Trophoblast cell (in vitro differentiated cells and primary cell): ENCODE data around the gene KCNC4.

Experiments
- DNase-seq, 2 donors: peaks; one replicate each; pipeline ENCODE4 v3.0.0-alpha.2; 2016
- H2AFZ ChIP-seq: 2 replicates; pipeline ENCODE4 v1.6.1; 2013; ENCODE audit warnings: low read length, moderate library complexity, mild to moderate bottlenecking; ENCODE audit not compliant: insufficient read depth, poor library complexity
- H2AK5ac ChIP-seq: 2 replicates; pipeline ENCODE4 v1.6.1; 2013; ENCODE audit warnings: mild to moderate bottlenecking, low read length
- H2BK120ac ChIP-seq: 2 replicates; pipeline ENCODE4 v1.6.1; 2013; ENCODE audit warnings: low read length, mild to moderate bottlenecking, moderate library complexity; ENCODE audit not compliant: insufficient read depth, poor library complexity
- H2BK12ac ChIP-seq: 2 replicates; pipeline ENCODE4 v1.6.1; 2013; ENCODE audit warnings: mild to moderate bottlenecking, low read length, moderate library complexity
- H2BK5ac ChIP-seq: 2 replicates; pipeline ENCODE4 v1.6.1; 2013; ENCODE audit warnings: low read length, low read depth, moderate library complexity, mild to moderate bottlenecking; ENCODE audit not compliant: poor library complexity
- H3K14ac ChIP-seq: 2 replicates; pipeline ENCODE4 v1.6.1; 2013; ENCODE audit warnings: mild to moderate bottlenecking, low read length
- H3K18ac ChIP-seq: 2 replicates; pipeline ENCODE4 v1.6.1; 2013; ENCODE audit warnings: mild to moderate bottlenecking, low read length
- H3K23ac ChIP-seq: 2 replicates; pipeline ENCODE4 v1.6.1; 2013; ENCODE audit warnings: low read length
- H3K27ac ChIP-seq: 2 replicates; pipeline ENCODE4 v1.5.1; 2013; ENCODE audit warnings: low read depth, mild to moderate bottlenecking, inconsistent platforms, low read length, moderate library complexity
- H3K27me3 ChIP-seq: 2 replicates; pipeline ENCODE4 v1.6.1; 2013; ENCODE audit warnings: inconsistent platforms, mild to moderate bottlenecking, low read length, moderate library complexity; ENCODE audit not compliant: insufficient read depth
- H3K36me3 ChIP-seq, 2 experiments: 1 replicate in 1 of 2; 2 replicates in 1 of 2; pipeline ENCODE4 v1.6.1; 2013; ENCODE audit warnings: low read length in 2 of 2, mild to moderate bottlenecking in 2 of 2, moderate library complexity in 1 of 2; ENCODE audit not compliant: insufficient read depth in 2 of 2, control insufficient read depth in 1 of 2
- H3K4ac ChIP-seq: 2 replicates; pipeline ENCODE4 v1.6.1; 2013; ENCODE audit warnings: low read depth, mild to moderate bottlenecking, low read length, moderate library complexity
- H3K4me1 ChIP-seq, 2 experiments: 1 replicate in 1 of 2; 2 replicates in 1 of 2; pipeline ENCODE4 v1.6.1; 2013; ENCODE audit warnings: low read length in 2 of 2, mild to moderate bottlenecking in 2 of 2, moderate library complexity in 1 of 2; ENCODE audit not compliant: insufficient read depth in 2 of 2, control insufficient read depth in 1 of 2
- H3K4me2 ChIP-seq: 2 replicates; pipeline ENCODE4 v1.6.1; 2013; ENCODE audit warnings: inconsistent platforms, mild to moderate bottlenecking, low read length, moderate library complexity
- H3K4me3 ChIP-seq: 2 replicates; pipeline ENCODE4 v1.5.1; 2013; ENCODE audit warnings: mild to moderate bottlenecking, low read depth, low read length, inconsistent platforms
- H3K79me1 ChIP-seq: one replicate; pipeline ENCODE4 v1.6.1; 2013; ENCODE audit warnings: low read length
- H3K79me2 ChIP-seq: 2 replicates; pipeline ENCODE4 v1.6.1; 2013; ENCODE audit warnings: low read length, mild to moderate bottlenecking; ENCODE audit not compliant: control insufficient read depth, insufficient read depth, poor library complexity
- H3K9ac ChIP-seq: 2 replicates; pipeline ENCODE4 v1.6.1; 2013; ENCODE audit warnings: mild to moderate bottlenecking, low read length
- H3K9me3 ChIP-seq: 2 replicates; pipeline ENCODE4 v1.6.1; 2013; ENCODE audit warnings: low read depth, mild to moderate bottlenecking, control low read depth, inconsistent platforms, low read length; ENCODE audit not compliant: insufficient read depth
- H4K12ac ChIP-seq: 2 replicates; pipeline ENCODE4 v1.6.1; 2013; ENCODE audit warnings: low read depth, mild to moderate bottlenecking, low read length, moderate library complexity
- H4K8ac ChIP-seq: 2 replicates; pipeline ENCODE4 v1.6.1; 2013; ENCODE audit warnings: low read depth, mild to moderate bottlenecking, low read length, moderate library complexity
- H4K91ac ChIP-seq: one replicate; pipeline ENCODE4 v1.6.1; 2013; ENCODE audit warnings: low read depth, mild to moderate bottlenecking, low read length, moderate library complexity
- WGBS: extraction: QIAGEN DNeasy Blood & Tissue Kit; methylation state at CpG from one replicate; pipeline ENCODE4 v1.1.7; 2013; ENCODE audit warnings: missing lambda C conversion rate; ENCODE audit not compliant: insufficient read length, insufficient coverage; ENCODE audit errors: extremely low coverage; 5-methylcytosine and 5-hydroxymethylcytosine counted together

The KCNC4 gene

DNA sequence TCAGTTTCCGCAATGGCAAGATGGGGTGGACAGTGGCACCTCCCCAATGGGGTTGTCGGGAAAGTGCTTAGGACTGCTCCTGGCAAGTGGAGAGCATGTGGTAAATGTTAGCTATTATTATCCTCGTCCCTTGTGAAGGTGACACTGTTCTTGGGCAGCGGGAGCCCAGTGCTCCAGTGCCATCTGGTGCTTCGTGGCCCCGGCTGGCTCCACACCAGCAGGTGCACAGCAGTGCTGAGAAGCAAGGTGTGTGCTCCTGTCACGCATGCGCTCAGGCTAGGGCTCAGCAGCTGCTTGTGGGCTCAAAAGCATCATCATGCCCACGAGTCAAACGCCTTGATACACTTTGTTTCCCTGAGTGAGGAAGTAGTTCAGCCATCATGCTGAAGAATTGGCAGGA lies 24.9 kb upstream of the KCNC4 start:
- no CpG with 5 or more reads among the region's 10 CpGs for WGBS
- Histone ChIP-seq H3K23ac (no peak overlapping the region), H3K9me3 (peaks cover 2% of the 10 kb centered on the region), H3K27ac (no peak overlapping the region), H3K9ac (no peak overlapping the region), H3K4me3 (no peak overlapping the region), H2AK5ac (no peak overlapping the region), H3K79me1 (peaks cover 12% of the 10 kb centered on the region), H2BK5ac (no peak overlapping the region), H4K12ac (no peak overlapping the region), H4K91ac (no peak overlapping the region), H2BK12ac (no peak overlapping the region), H3K14ac (no peak overlapping the region), H3K4me2 (no peak overlapping the region), H3K27me3 (no peaks in the 10 kb centered on the region), H3K79me2 (peaks cover 3% of the 10 kb centered on the region), H3K36me3 (no peaks in the 10 kb centered on the region), H4K8ac (no peak overlapping the region), H2BK120ac (no peak overlapping the region), H3K4me1 (peaks cover 17 to 27% of the 10 kb centered on the region in 2 experiments), H3K18ac (no peak overlapping the region), H3K4ac (no peak overlapping the region), H2AFZ (no peak overlapping the region)
- DNase-seq: no peak

DNA sequence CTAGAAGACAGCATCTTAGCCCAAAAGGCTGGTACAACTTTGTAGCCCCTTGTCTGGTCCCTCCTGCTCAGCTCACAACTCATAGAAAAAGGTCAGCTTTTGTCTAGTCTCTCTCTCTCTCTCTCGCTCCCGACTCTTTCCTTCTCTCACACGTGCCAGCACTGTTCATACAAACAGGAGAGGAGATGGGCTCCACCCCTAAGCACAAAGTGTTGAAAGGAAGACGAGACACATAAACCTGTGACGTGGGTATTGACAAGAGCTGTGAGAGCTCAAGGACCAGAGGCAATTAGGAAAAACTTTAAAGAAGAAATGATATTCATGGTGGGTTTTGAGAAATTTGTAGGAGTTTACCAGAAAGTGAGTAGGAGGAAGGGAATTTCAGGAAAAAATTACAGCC lies 23.6 kb upstream of the KCNC4 start:
- Histone ChIP-seq H3K4me3 (no peak overlapping the region), H4K91ac (no peak overlapping the region), H3K9ac (no peak overlapping the region), H3K27ac (peak overlapping the region; percentile 90), H3K14ac (no peak overlapping the region), H3K79me2 (peaks cover 3% of the 10 kb centered on the region), H3K4ac (no peak overlapping the region), H3K4me2 (no peak overlapping the region), H2BK120ac (no peak overlapping the region), H2BK5ac (no peak overlapping the region), H4K12ac (no peak overlapping the region), H4K8ac (no peak overlapping the region), H2BK12ac (no peak overlapping the region), H2AFZ (no peak overlapping the region), H3K23ac (no peak overlapping the region), H3K27me3 (no peaks in the 10 kb centered on the region), H2AK5ac (no peak overlapping the region), H3K18ac (no peak overlapping the region), H3K9me3 (peaks cover 2% of the 10 kb centered on the region), H3K79me1 (peaks cover 12% of the 10 kb centered on the region), H3K4me1 (peaks cover 17 to 27% of the 10 kb centered on the region in 2 experiments), H3K36me3 (no peaks in the 10 kb centered on the region)
- DNase-seq: peak in 1 of 2 donors; percentile 52
- no CpG with 5 or more reads among the region's 5 CpGs for WGBS

DNA sequence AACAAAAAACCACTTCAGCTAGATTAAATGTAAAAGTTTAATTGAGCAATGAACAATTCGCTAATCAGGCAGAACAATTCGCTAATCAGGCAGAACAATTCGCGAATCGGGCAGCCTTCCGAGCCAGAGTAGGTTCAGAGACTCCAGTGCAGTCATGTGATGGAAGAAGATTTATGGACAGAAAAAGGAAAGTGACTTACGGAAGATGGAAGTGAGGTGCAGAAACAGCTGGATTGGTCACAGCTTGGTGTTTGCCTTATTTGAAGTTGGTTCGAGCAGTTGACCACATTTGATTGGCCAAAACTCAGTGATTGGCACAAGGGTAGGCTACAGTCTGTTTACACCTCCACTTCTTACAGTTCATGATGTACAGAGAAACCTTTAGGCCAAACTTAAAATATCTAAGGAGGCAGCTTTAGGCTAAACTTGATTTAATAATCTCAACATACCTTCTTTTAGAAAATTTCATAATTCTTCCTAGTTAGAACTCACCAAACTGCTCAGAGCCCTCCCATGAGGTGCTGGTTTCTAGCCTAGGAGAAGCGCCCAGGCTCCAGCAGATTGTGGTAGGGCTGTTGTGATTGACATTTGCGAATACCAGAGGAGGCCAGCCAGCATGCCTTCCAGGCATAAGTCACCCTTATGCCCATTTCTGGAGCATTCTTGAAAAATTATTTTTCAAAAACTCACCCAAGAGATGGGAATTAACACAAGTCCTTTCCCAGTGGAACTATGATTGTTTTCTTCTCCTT lies 22.8 kb upstream of the KCNC4 start:
- DNase-seq: peak; percentile 97
- no peak overlapping the region for H2AFZ ChIP-seq
- WGBS: no CpG with 5 or more reads among the region's 10 CpGs
- H3K14ac ChIP-seq: no peak overlapping the region
- H2BK120ac ChIP-seq: peak overlapping the region; percentile 29
- H2BK5ac ChIP-seq: peak overlapping the region; percentile 71
- H3K23ac ChIP-seq: no peak overlapping the region
- H3K27me3 ChIP-seq: no peaks in the 10 kb centered on the region
- no peak overlapping the region for H3K18ac ChIP-seq
- H4K12ac ChIP-seq: no peak overlapping the region
- peak overlapping the region; percentile 78 for H2BK12ac ChIP-seq
- peak overlapping the region; percentile 39 for H3K4me2 ChIP-seq
- no peak overlapping the region for H3K4me3 ChIP-seq
- H3K79me2 ChIP-seq: peaks cover 3% of the 10 kb centered on the region
- H3K9me3 ChIP-seq: peaks cover 2% of the 10 kb centered on the region
- peak overlapping the region; percentile 90 for H3K27ac ChIP-seq
- no peak overlapping the region for H3K4ac ChIP-seq
- H2AK5ac ChIP-seq: no peak overlapping the region
- no peak overlapping the region for H3K9ac ChIP-seq
- no peak overlapping the region for H4K8ac ChIP-seq
- peaks cover 12% of the 10 kb centered on the region for H3K79me1 ChIP-seq
- peaks cover 17 to 27% of the 10 kb centered on the region in 2 experiments for H3K4me1 ChIP-seq
- no peaks in the 10 kb centered on the region for H3K36me3 ChIP-seq
- peak overlapping the region; percentile 64 for H4K91ac ChIP-seq

DNA sequence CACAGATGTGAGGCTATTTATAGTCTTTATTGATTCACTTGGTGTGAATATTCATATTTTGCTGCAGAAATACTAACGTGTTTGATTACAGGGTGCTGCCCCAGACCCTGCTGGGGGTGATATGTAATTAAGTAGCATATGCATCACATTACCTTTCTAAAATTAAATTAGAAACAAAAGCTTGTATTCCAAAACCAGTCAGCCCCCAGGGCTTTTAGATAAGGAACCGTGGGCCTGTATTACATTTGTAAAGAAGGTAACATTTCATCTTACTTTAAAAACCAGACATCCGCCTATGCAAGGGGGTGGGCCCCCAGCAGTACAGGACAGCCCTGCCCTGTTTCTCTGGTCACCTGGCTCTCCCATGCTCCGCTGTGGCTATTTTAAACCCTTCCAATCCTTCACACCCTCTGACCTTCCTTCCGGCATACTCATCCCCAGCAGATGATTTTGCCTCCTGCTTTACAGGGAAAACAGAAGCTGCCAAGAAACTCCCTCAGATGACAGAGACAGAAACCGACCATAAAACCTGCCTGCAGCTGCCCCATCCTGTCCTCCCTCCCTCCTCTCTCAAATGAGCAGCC lies 22.0 kb upstream of the KCNC4 start:
- WGBS: no CpG with 5 or more reads among the region's 6 CpGs
- H2AK5ac ChIP-seq: no peak overlapping the region

More for the DNA sequence above, 22.0 kb upstream of the KCNC4 start:
- Histone ChIP-seq H2BK5ac (peak overlapping the region; percentile 89), H2BK12ac (no peak overlapping the region), H2BK120ac (peak overlapping the region; percentile 97), H4K12ac (no peak overlapping the region), H3K79me1 (peaks cover 12% of the 10 kb centered on the region), H3K4me3 (no peak overlapping the region), H2AFZ (no peak overlapping the region), H4K8ac (peak overlapping the region; percentile 67), H3K18ac (no peak overlapping the region), H4K91ac (peak overlapping the region; percentile 91), H3K27ac (peak overlapping the region; percentile 93), H3K23ac (no peak overlapping the region), H3K9me3 (peaks cover 2% of the 10 kb centered on the region), H3K14ac (no peak overlapping the region), H3K4me1 (peaks cover 17 to 27% of the 10 kb centered on the region in 2 experiments), H3K4ac (no peak overlapping the region), H3K79me2 (peaks cover 3% of the 10 kb centered on the region), H3K4me2 (peak overlapping the region; percentile 32), H3K9ac (no peak overlapping the region), H3K27me3 (no peaks in the 10 kb centered on the region), H3K36me3 (no peaks in the 10 kb centered on the region)
- DNase-seq: peak; percentile 69 to 84
